ENCODE data around the gene TRIM27.
"Not testable (repeated sequence)": the region's sequence is repeated elsewhere in the genome, so short reads cannot be mapped to it uniquely, and the experiment has no call there.

The TRIM27 gene

DNA sequence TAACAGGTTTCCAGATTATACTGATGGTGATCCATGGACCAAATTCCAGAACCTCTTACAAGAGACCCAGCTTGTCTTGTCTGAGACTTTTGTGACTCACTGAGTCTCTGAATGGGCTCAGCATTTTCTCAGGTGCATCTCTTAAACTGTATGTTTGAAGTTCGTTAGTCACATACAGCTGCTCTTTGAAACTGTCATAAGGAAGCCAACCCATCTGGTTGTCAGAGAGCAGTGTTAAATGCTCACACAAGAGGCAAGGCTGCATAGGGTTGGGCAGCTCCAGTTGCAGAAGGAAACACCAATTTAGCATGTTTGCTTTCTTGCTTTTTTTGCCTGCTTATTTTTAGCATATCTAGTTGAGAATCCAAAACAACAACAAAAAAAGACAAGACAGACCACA lies 47.1 kb downstream of the TRIM27 start:
- Histone ChIP-seq H3K4me3 (IDR thresholded peaks at IDR 0.05; ENCODE audit: insufficient read depth, low read depth, low read length) (no peak overlapping the region), H3K79me2 (ENCODE audit: insufficient read depth, low read depth) (no peaks in the 10 kb centered on the region), H3K36me3 (ENCODE audit: insufficient read depth) (no peaks in the 10 kb centered on the region), H3K27ac (no peak overlapping the region), H2AFZ (ENCODE audit: low read depth) (no peak overlapping the region), H3K4me1 (ENCODE audit: low read depth, poor library complexity, severe bottlenecking) (no peaks in the 10 kb centered on the region), H3K27me3 (ENCODE audit: insufficient read depth, low read depth) (no peaks in the 10 kb centered on the region), H3K9ac (no peak overlapping the region), H3K4me2 (no peak overlapping the region), H4K20me1 (ENCODE audit: insufficient read depth) (no peaks in the 10 kb centered on the region)
- TF ChIP-seq CTCF (conservative IDR thresholded peaks at IDR 0.05; ENCODE audit: low read depth, low read length) = no peak

- Histone ChIP-seq H3K4me1 (ENCODE audit: low read depth, poor library complexity, severe bottlenecking) (no peaks in the 10 kb centered on the region), H4K20me1 (ENCODE audit: insufficient read depth) (no peaks in the 10 kb centered on the region), H3K9ac (no peak overlapping the region), H3K36me3 (ENCODE audit: insufficient read depth) (no peaks in the 10 kb centered on the region), H3K27me3 (ENCODE audit: insufficient read depth, low read depth) (no peaks in the 10 kb centered on the region), H3K79me2 (ENCODE audit: insufficient read depth, low read depth) (no peaks in the 10 kb centered on the region), H3K4me2 (no peak overlapping the region), H2AFZ (ENCODE audit: low read depth) (no peak overlapping the region), H3K4me3 (IDR thresholded peaks at IDR 0.05; ENCODE audit: insufficient read depth, low read depth, low read length) (no peak overlapping the region), H3K27ac (no peak overlapping the region)
- TF ChIP-seq CTCF (conservative IDR thresholded peaks at IDR 0.05; ENCODE audit: low read depth, low read length) = no peak
Measured at GRCh38 chr6:28875191-28875747, 48.5 kb downstream of the TRIM27 start.

DNA sequence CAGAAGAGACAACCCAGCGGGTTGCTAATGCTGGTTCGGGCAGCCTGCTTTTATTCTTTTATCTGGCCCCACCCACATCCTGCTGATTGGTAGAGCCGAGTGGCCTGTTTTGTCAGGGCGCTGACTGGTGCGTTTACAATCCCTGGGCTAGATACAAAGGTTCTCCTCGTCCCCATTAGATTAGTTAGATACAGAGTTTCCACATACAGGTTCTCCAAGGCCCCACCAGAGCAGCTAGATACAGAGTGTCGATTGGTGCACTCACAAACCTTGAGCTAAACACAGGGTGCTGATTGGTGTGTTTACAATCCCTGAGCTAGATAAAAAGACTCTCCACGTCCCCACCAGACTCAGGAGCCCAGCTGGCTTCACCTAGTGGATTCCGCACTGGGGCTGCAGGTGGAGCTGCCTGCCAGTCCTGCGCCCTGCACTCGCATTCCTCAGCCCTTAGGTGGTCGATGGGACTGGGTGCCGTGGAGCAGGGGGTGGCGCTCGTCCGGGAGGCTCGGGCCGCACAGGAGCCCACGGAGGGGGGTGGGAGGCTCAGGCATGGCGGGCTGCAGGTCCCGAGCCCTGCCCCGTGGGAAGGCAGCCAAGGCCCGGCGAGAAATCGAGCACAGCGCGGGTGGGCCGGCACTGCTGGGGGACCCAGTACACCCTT lies 51.5 kb downstream of the TRIM27 start:
- not testable (repeated sequence) for H3K4me2 ChIP-seq; H3K4me1 ChIP-seq (ENCODE audit: low read depth, poor library complexity, severe bottlenecking); H3K27ac ChIP-seq; H4K20me1 ChIP-seq (ENCODE audit: insufficient read depth); H3K36me3 ChIP-seq (ENCODE audit: insufficient read depth); H3K27me3 ChIP-seq (ENCODE audit: insufficient read depth, low read depth); H3K9ac ChIP-seq; H3K79me2 ChIP-seq (ENCODE audit: insufficient read depth, low read depth); H2AFZ ChIP-seq (ENCODE audit: low read depth); H3K4me3 ChIP-seq (IDR thresholded peaks at IDR 0.05; ENCODE audit: insufficient read depth, low read depth, low read length)

DNA sequence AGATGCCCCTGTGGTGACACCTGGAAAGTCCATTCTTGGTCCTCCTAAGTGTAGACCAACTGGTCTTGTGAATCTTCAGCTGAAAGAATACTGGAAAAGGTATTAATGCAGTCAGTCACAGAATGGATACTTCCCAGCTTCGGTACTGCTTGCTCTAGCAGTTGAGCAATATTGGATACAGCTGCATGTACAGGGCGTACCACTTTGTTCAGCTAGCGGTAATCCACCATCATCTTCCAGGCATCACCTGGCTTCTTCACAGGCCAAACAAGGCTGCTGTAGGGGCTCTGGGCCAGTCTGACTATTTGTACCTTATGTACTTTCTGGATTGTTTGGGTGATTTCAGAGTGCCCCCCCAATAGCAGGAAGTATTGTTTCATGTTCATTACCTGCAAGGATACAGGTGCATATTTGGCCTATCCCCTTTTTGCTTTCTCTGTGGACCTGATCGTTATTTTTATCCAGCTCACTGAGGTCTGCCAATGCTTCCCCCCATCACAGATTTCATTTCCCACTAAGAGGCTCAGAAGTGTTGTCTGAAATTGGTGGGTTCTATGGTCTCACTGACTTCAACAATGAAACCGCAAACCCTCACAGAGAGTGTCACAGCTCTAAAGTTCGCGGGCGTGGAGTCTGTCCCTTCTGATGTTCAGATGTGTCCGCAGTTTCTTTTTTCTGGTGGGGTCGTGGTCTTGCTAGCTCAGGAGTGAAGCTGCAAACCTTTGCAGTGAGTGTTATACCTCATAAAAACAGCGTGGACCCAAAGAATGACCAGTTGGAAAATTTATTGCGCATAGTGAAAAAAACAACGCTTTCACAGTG lies 52.2 kb downstream of the TRIM27 start:
- Histone ChIP-seq H3K27me3 (ENCODE audit: insufficient read depth, low read depth) (no peaks in the 10 kb centered on the region), H3K9ac (no peak overlapping the region), H3K4me2 (no peak overlapping the region), H2AFZ (ENCODE audit: low read depth) (no peak overlapping the region), H3K4me1 (ENCODE audit: low read depth, poor library complexity, severe bottlenecking) (peaks cover 4% of the 10 kb centered on the region), H3K36me3 (ENCODE audit: insufficient read depth) (no peaks in the 10 kb centered on the region), H3K27ac (no peak overlapping the region), H4K20me1 (ENCODE audit: insufficient read depth) (no peaks in the 10 kb centered on the region), H3K4me3 (IDR thresholded peaks at IDR 0.05; ENCODE audit: insufficient read depth, low read depth, low read length) (no peak overlapping the region), H3K79me2 (ENCODE audit: insufficient read depth, low read depth) (no peaks in the 10 kb centered on the region)
- no peak for TF ChIP-seq CTCF (conservative IDR thresholded peaks at IDR 0.05; ENCODE audit: low read depth, low read length)

GRCh38 chr6:28868873-28869272 lies 54.9 kb downstream of the TRIM27 start:
- Histone ChIP-seq H3K27ac (no peak overlapping the region), H3K36me3 (ENCODE audit: insufficient read depth) (no peaks in the 10 kb centered on the region), H3K4me3 (IDR thresholded peaks at IDR 0.05; ENCODE audit: insufficient read depth, low read depth, low read length) (no peak overlapping the region), H4K20me1 (ENCODE audit: insufficient read depth) (no peaks in the 10 kb centered on the region), H3K4me1 (ENCODE audit: low read depth, poor library complexity, severe bottlenecking) (peaks cover 7% of the 10 kb centered on the region), H3K4me2 (no peak overlapping the region), H3K79me2 (ENCODE audit: insufficient read depth, low read depth) (no peaks in the 10 kb centered on the region), H3K9ac (no peak overlapping the region), H2AFZ (ENCODE audit: low read depth) (no peak overlapping the region), H3K27me3 (ENCODE audit: insufficient read depth, low read depth) (no peaks in the 10 kb centered on the region)
- no peak for TF ChIP-seq CTCF (conservative IDR thresholded peaks at IDR 0.05; ENCODE audit: low read depth, low read length)

All from KMS-11 (cell line).